ENCODE data around the gene PLA2G4B.

GRCh38 chr15:41799488-41799805 lies 39.2 kb upstream of the PLA2G4B start:
- TF ChIP-seq POLR2A (IDR thresholded peaks at IDR 0.05) (no peak), CTCF (IDR thresholded peaks at IDR 0.05) (no peak)

Measured in tibial nerve (tissue), 3 donors.